Measurements from ENCODE around the gene BANF2. TPM values are rescaled to one million over a fixed set of nuclear protein-coding genes. Genes with fewer than 3 reads are reported as not detected.

BANF2 gene
- total RNA-seq, 1 experiment from 2014 or later = not detected

DNA sequence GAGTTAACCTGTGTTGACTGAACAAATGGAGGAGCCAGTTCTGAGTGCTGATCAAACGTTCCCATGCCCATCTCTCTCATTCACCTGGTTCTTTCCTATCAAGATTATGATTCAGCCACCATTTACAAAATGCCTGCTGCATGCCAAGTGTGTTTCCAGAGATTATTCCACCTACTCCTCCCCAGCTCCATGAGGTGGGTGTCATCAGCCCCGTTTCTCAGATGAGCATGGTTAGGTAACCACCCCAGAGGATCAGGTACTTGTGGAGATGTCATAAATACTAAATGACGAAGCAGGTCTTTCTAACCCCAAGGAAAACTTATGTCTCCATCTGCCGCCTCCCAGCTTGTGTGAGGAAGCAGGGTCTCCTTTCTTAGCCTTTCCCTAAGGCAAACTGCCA is 2.1 kb downstream of the BANF2 start:
- ChIA-PET CTCF (no interaction called here), POLR2A (ENCODE audit: low non-redundant PET) (no interaction called here)
- no peaks in the 10 kb centered on the region for H3K4me1 ChIP-seq (ENCODE audit: insufficient read depth, low read length, poor library complexity, severe bottlenecking)
- TF ChIP-seq, protein P1, sequence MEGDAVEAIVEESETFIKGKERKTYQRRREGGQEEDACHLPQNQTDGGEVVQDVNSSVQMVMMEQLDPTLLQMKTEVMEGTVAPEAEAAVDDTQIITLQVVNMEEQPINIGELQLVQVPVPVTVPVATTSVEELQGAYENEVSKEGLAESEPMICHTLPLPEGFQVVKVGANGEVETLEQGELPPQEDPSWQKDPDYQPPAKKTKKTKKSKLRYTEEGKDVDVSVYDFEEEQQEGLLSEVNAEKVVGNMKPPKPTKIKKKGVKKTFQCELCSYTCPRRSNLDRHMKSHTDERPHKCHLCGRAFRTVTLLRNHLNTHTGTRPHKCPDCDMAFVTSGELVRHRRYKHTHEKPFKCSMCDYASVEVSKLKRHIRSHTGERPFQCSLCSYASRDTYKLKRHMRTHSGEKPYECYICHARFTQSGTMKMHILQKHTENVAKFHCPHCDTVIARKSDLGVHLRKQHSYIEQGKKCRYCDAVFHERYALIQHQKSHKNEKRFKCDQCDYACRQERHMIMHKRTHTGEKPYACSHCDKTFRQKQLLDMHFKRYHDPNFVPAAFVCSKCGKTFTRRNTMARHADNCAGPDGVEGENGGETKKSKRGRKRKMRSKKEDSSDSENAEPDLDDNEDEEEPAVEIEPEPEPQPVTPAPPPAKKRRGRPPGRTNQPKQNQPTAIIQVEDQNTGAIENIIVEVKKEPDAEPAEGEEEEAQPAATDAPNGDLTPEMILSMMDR (conservative IDR thresholded peaks at IDR 0.05; ENCODE audit: low read depth, low read length) = no peak
- TF ChIP-seq EZH2 (IDR thresholded peaks at IDR 0.05; ENCODE audit: borderline replicate concordance, low read depth, low read length, poor library complexity, severe bottlenecking) = no peak
- intact Hi-C loops (cut with micrococcal nuclease; ENCODE audit: unreplicated experiment) = no loop called here
- H3K4me3 ChIP-seq (ENCODE audit: low read depth, low read length, poor library complexity, severe bottlenecking) = no peak overlapping the region
- no TSS peak for BruUV-seq (replicated peaks)
- no peak overlapping the region for H3K27ac ChIP-seq (ENCODE audit: low read depth, low read length, poor library complexity, severe bottlenecking)
- no peaks in the 10 kb centered on the region for H3K36me3 ChIP-seq (ENCODE audit: insufficient read depth, low read length, poor library complexity, severe bottlenecking)
- DNase-seq (ENCODE audit: low spot score) = no peak
- no peaks in the 10 kb centered on the region for H3K27me3 ChIP-seq (replicated peaks; ENCODE audit: insufficient read depth, low read depth, low read length, poor library complexity)
- no peaks in the 10 kb centered on the region for H3K9me3 ChIP-seq (ENCODE audit: low read depth, low read length, poor library complexity, severe bottlenecking)

GRCh38 chr20:17704589-17705317 is 5.0 kb downstream of the BANF2 start:
- DNase-seq (ENCODE audit: low spot score) = no peak
- Histone ChIP-seq H3K36me3 (ENCODE audit: insufficient read depth, low read length, poor library complexity, severe bottlenecking) (no peaks in the 10 kb centered on the region), H3K27ac (ENCODE audit: low read depth, low read length, poor library complexity, severe bottlenecking) (no peak overlapping the region), H3K9me3 (ENCODE audit: low read depth, low read length, poor library complexity, severe bottlenecking) (no peaks in the 10 kb centered on the region), H3K27me3 (replicated peaks; ENCODE audit: insufficient read depth, low read depth, low read length, poor library complexity) (no peaks in the 10 kb centered on the region), H3K4me3 (ENCODE audit: low read depth, low read length, poor library complexity, severe bottlenecking) (no peak overlapping the region), H3K4me1 (ENCODE audit: insufficient read depth, low read length, poor library complexity, severe bottlenecking) (no peaks in the 10 kb centered on the region)
- ChIA-PET CTCF (no interaction called here), POLR2A (ENCODE audit: low non-redundant PET) (no interaction called here)
- BruUV-seq (replicated peaks) = no TSS peak
- TF ChIP-seq EZH2 (IDR thresholded peaks at IDR 0.05; ENCODE audit: borderline replicate concordance, low read depth, low read length, poor library complexity, severe bottlenecking) = no peak
- TF ChIP-seq, protein P1 (conservative IDR thresholded peaks at IDR 0.05; ENCODE audit: low read depth, low read length) = no peak
- intact Hi-C loops (cut with micrococcal nuclease; ENCODE audit: unreplicated experiment) = no loop called here

GRCh38 chr20:17705916-17706315 is 6.2 kb downstream of the BANF2 start:
- intact Hi-C loops (cut with micrococcal nuclease; ENCODE audit: unreplicated experiment) = no loop called here
- Histone ChIP-seq H3K36me3 (ENCODE audit: insufficient read depth, low read length, poor library complexity, severe bottlenecking) (no peaks in the 10 kb centered on the region), H3K27me3 (replicated peaks; ENCODE audit: insufficient read depth, low read depth, low read length, poor library complexity) (no peaks in the 10 kb centered on the region), H3K4me3 (ENCODE audit: low read depth, low read length, poor library complexity, severe bottlenecking) (no peak overlapping the region), H3K9me3 (ENCODE audit: low read depth, low read length, poor library complexity, severe bottlenecking) (no peaks in the 10 kb centered on the region), H3K27ac (ENCODE audit: low read depth, low read length, poor library complexity, severe bottlenecking) (no peak overlapping the region), H3K4me1 (ENCODE audit: insufficient read depth, low read length, poor library complexity, severe bottlenecking) (peaks cover 4% of the 10 kb centered on the region)
- TF ChIP-seq EZH2 (IDR thresholded peaks at IDR 0.05; ENCODE audit: borderline replicate concordance, low read depth, low read length, poor library complexity, severe bottlenecking) = no peak
- TF ChIP-seq, protein P1 (conservative IDR thresholded peaks at IDR 0.05; ENCODE audit: low read depth, low read length) = no peak
- ChIA-PET POLR2A (ENCODE audit: low non-redundant PET) (no interaction called here), CTCF (interaction anchor here (1.1 kb wide), 1 partner anchor 24 kb away, joined by 3 read pairs; the partner anchor contains the start of gene RRBP1)
- BruUV-seq (replicated peaks) = no TSS peak
- no peak for DNase-seq (ENCODE audit: low spot score)
